GM06990 (cell line): ENCODE measurements around the gene BRSK1.

Source experiments
- DNase-seq: peaks from one replicate; pipeline ENCODE4 v3.0.0-alpha.2; 2011; ENCODE audit not compliant: insufficient read length; ENCODE audit errors: extremely low read depth
- H3K27me3 ChIP-seq: replicated peaks from 2 replicates; pipeline ENCODE4 v1.6.0; 2011; ENCODE audit warnings: low read length; ENCODE audit not compliant: control insufficient read depth, insufficient read depth
- H3K36me3 ChIP-seq: 2 replicates; pipeline ENCODE4 v1.5.1; 2011; ENCODE audit warnings: low read length; ENCODE audit not compliant: control insufficient read depth, insufficient read depth
- H3K4me3 ChIP-seq: replicated peaks from 2 replicates; pipeline ENCODE4 v1.5.1; 2011; ENCODE audit warnings: low read depth, mild to moderate bottlenecking, control low read depth, low read length
- TF ChIP-seq, protein P1 (sequence below): IDR thresholded peaks from 2 replicates; pipeline ENCODE4 v1.5.1; 2011; ENCODE audit warnings: low read length, control low read depth, mild to moderate bottlenecking, inconsistent platforms; ENCODE audit not compliant: insufficient read depth, poor library complexity, severe bottlenecking

Gene BRSK1

DNA sequence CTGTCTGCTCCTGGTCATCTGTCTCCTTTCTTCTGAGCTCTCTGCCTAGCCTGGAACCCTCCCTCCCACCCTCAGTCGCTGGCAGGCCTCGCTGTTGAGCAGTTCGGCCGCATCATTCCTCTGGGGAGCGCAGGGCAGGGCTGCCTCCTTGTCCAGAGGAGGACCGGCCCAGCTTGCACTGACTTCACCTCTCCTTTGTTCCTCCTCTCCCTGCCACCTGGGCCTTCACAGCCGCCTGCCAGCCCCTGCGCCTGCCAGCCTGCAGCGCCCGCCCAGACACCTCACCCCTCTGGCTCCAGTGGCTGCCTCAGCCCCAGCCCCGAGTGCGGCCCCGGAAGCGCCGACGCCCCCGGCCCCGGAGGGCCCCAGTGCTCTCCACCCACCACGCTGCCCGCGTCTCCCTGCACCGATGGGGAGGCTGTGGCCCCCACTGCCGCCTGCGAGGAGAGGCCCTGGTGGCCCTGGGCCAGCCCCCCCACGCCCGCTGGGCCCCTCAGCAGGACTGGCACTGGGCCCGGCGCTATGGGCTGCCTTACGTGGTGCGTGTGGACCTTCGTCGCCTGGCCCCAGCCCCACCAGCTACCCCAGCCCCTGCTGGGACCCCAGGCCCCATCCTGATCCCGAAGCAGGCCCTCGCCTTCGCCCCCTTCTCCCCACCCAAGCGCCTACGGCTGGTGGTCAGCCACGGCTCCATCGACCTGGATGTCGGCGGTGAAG is 63.1 kb downstream of the BRSK1 start:
- Histone ChIP-seq H3K36me3 (peaks cover 2% of the 10 kb centered on the region), H3K27me3 (no peaks in the 10 kb centered on the region)
- TF ChIP-seq, protein P1, sequence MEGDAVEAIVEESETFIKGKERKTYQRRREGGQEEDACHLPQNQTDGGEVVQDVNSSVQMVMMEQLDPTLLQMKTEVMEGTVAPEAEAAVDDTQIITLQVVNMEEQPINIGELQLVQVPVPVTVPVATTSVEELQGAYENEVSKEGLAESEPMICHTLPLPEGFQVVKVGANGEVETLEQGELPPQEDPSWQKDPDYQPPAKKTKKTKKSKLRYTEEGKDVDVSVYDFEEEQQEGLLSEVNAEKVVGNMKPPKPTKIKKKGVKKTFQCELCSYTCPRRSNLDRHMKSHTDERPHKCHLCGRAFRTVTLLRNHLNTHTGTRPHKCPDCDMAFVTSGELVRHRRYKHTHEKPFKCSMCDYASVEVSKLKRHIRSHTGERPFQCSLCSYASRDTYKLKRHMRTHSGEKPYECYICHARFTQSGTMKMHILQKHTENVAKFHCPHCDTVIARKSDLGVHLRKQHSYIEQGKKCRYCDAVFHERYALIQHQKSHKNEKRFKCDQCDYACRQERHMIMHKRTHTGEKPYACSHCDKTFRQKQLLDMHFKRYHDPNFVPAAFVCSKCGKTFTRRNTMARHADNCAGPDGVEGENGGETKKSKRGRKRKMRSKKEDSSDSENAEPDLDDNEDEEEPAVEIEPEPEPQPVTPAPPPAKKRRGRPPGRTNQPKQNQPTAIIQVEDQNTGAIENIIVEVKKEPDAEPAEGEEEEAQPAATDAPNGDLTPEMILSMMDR: no peak

DNA sequence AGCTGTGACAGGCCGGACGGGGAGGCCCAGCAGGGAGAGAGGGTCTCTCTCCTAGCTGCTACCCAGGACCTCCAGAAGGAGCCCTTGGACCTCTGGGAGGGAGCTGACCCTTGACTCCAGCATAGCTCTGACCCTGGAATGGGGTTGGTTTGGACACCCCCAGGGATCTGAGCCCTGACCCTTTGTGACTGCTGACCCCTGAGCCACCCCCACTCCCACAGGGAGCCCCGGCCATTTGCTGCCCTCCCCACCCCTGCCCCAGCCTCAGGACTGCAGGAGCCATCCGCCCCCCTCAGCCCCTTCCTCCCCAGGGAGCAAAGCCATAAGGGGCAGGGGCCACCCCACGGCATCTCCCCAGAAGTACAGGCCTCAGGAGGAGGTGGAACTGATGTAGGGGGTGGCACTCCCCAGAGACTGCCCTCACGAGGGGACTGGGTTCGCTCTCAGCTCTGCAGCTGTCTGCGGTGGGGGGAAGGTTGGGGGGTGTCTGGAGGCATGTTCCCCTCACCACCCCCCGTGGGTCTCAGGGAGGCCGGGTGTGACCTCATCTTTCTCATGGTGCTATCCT is 63.7 kb downstream of the BRSK1 start:
- no peak for DNase-seq
- Histone ChIP-seq H3K36me3 (peaks cover 2% of the 10 kb centered on the region), H3K4me3 (no peak overlapping the region), H3K27me3 (no peaks in the 10 kb centered on the region; the same call in 1 of the 2 replicates)
- TF ChIP-seq, protein P1: no peak

More for the DNA sequence above, 63.1 kb downstream of the BRSK1 start:
- no peak overlapping the region for H3K4me3 ChIP-seq
- no peak for DNase-seq

DNA sequence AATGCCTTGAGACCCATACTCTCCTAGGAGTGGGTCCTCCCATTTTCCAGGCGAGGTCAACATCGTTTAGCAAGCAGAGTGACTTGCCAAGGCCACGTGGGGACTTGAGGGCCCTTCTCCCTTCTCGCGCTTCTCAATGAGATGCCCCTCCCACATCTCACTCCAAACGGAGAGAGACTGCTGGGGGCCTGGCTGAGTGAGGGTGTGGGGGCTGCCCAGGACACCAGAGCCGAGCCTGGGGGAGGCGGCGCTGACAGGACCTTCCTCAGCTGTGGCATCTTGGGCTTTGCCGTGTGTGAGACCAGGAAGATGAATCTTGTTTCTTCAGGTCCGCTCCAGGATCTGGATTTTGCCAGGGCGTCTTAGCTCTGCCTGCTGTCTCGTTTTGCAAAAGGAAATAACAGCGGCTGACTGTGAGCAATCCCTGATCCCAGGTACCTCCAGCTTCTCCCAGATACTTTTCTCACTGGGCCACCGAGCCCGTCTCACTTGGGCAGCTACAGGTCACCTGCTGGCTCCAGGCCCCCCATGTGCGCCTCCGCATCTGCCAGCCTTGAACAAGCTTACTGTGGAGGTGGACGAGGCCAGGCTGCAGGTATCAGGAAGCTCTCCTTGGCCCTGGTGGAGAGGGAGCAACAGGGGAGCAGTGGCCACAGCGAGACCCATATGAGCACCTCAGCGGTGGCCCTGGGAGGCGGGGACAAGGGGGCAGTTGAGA is 64.7 kb downstream of the BRSK1 start:
- DNase-seq: no peak
- H3K4me3 ChIP-seq: no peak overlapping the region

DNA sequence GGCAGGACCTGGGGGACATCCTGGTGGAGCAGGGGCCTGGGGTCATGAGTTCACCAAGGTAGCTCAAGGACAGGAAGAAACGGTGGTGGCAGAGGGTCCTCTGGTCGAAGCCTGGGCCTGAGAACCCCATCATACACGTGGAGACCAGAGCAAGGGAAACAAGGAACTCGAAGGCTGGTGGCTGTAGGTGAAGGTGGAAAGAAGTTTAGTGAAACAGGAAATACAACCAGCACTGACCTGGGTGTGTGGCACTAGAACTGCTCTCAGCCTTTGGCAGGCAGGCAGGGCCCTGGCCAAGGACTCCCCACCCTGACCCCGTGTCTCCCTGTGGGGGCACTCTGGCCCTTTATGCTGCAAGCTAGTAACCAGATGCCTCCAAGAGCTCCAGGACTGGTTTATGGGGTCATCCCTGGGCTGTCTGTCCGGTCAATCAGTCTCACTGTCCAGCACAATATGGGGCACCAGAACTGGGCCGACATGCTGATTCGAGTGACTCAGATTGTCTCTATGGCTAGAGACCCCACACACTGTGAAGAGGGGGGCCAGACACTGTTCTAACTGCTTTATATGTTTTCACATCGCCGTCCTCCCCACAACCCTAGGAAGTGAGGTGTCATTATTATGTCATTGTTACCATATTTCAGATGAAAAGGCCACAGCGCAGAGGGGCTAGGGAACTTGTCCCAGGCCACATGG is 67.0 kb downstream of the BRSK1 start:
- DNase-seq: no peak
- no peak overlapping the region for H3K4me3 ChIP-seq

More for the DNA sequence above, 64.7 kb downstream of the BRSK1 start:
- peaks cover 2% of the 10 kb centered on the region for H3K27me3 ChIP-seq
- H3K36me3 ChIP-seq: peaks cover 2% of the 10 kb centered on the region
- TF ChIP-seq, protein P1: no peak

DNA sequence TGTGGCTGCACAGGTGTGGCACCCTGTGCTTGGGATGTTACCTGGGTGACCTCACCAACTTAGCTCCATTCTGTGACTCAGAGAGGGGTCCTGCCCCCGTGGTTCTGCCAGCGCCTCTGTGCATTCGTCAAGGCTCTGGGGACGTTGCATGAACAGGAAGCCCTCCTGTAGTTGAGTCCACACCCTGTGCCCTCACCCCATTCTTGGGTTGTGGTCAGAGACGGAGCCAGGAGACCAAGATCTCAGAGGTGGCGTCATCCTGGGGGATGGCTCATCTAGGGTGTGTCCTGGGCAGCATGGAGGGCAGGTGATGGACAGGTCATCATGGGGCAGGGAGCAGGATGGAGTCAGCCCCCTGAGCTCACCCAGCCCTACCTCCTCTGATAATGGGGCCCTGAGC is 68.2 kb downstream of the BRSK1 start:
- peaks cover 2% of the 10 kb centered on the region; the same call in 1 of the 2 replicates for H3K36me3 ChIP-seq
- H3K27me3 ChIP-seq: peaks cover 2% of the 10 kb centered on the region
- TF ChIP-seq, protein P1: no peak
- H3K4me3 ChIP-seq: no peak overlapping the region
- no peak for DNase-seq

More for the DNA sequence above, 67.0 kb downstream of the BRSK1 start:
- Histone ChIP-seq H3K36me3 (peaks cover 2% of the 10 kb centered on the region; the same call in 1 of the 2 replicates), H3K27me3 (peaks cover 2% of the 10 kb centered on the region)
- TF ChIP-seq, protein P1: no peak
